Uterus (tissue), 2 donors: ENCODE measurements around the gene KCNH4.

ENCODE experiments used
- POLR2A ChIP-seq, 2 donors: fragments of 450-650 bp; IDR thresholded peaks; one replicate each; pipeline ENCODE4 v1.6.1; 2016; ENCODE audit warnings: antibody characterized with exemption in 2 of 2, mild to moderate bottlenecking in 1 of 2, moderate library complexity in 1 of 2
- TF ChIP-seq, protein P1 (sequence below), 4 experiments: fragments of 200-600 bp in 2 of 4; fragments of 450-650 bp in 2 of 4; sonication (generic) in 2 of 4; IDR thresholded peaks; one replicate each; pipeline ENCODE4 v1.5.1; 2016 to 2019; ENCODE audit warnings: antibody characterized with exemption in 4 of 4, mild to moderate bottlenecking in 2 of 4, moderate library complexity in 1 of 4

DNA sequence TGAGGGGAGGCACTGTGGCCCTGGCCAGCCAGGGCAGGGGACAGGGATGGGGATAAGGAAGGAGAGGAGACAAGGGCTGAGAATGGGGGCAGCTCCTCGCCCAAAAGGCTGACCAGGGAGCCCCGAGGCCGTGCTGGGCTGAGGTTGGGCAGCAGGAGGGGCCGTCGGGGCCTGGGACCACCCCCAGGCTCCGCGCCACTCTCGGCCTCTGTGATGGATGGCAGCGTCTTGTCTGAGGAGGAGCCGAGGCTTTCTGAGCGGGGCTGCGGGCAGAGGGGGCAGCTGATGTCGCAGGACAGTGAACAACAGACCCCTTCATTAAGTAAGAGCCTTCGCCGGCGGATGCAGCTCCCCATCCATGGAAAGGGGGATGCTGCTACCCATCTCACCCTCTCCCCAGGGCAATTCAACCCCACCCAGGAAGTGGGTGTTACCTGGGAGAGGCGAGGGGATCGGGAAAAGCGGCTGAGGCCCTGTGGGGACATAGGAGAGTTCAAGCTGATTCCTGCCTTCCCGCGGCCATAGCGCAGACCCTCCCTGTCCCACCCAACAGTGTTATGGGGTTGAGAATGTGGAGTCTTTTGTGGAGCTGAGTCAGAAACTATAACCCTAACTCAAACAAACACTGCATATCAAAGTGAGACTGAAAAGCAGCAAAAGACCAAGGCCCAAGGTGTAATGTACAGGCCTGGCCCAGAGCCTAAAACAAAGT is 17.1 kb downstream of the KCNH4 start:
- TF ChIP-seq POLR2A (IDR thresholded peaks at IDR 0.05): no peak
- TF ChIP-seq, protein P1, sequence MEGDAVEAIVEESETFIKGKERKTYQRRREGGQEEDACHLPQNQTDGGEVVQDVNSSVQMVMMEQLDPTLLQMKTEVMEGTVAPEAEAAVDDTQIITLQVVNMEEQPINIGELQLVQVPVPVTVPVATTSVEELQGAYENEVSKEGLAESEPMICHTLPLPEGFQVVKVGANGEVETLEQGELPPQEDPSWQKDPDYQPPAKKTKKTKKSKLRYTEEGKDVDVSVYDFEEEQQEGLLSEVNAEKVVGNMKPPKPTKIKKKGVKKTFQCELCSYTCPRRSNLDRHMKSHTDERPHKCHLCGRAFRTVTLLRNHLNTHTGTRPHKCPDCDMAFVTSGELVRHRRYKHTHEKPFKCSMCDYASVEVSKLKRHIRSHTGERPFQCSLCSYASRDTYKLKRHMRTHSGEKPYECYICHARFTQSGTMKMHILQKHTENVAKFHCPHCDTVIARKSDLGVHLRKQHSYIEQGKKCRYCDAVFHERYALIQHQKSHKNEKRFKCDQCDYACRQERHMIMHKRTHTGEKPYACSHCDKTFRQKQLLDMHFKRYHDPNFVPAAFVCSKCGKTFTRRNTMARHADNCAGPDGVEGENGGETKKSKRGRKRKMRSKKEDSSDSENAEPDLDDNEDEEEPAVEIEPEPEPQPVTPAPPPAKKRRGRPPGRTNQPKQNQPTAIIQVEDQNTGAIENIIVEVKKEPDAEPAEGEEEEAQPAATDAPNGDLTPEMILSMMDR (IDR thresholded peaks at IDR 0.05): no peak
